Progenitor cell of endocrine pancreas (in vitro differentiated cells): Measurements from ENCODE around the gene HHIPL1. TPM values are rescaled to one million over a fixed set of nuclear protein-coding genes. Genes with fewer than 3 reads are reported as not detected.

ENCODE experiments used
- DNase-seq: peaks from one replicate; pipeline ENCODE4 v3.0.0; 2021; ENCODE audit warnings: low spot score; ENCODE audit not compliant: unreplicated experiment
- H3K27ac Mint-ChIP-seq: 2 replicates; pipeline ENCODE4 v1.8.0; 2021; ENCODE audit warnings: mild to moderate bottlenecking, moderate library complexity, mixed read lengths
- H3K27me3 Mint-ChIP-seq: 2 replicates; pipeline ENCODE4 v1.8.0; 2021; ENCODE audit warnings: mixed read lengths
- H3K36me3 Mint-ChIP-seq: 2 replicates; pipeline ENCODE4 v1.8.0; 2022; ENCODE audit warnings: mixed read lengths; ENCODE audit not compliant: insufficient read depth
- H3K4me1 Mint-ChIP-seq: 2 replicates; pipeline ENCODE4 v1.8.0; 2021; ENCODE audit warnings: low read depth, mixed read lengths
- H3K4me3 Mint-ChIP-seq: 2 replicates; pipeline ENCODE4 v1.8.0; 2021; ENCODE audit warnings: low read depth, mild to moderate bottlenecking, moderate library complexity, mixed read lengths
- H3K9me3 Mint-ChIP-seq: 2 replicates; pipeline ENCODE4 v1.8.0; 2021; ENCODE audit warnings: low read depth, mixed read lengths
- CTCF ChIP-seq: fragments of 200-600 bp; sonication (generic); IDR thresholded peaks from one replicate; pipeline ENCODE4 v1.5.0; 2021; ENCODE audit warnings: antibody characterized with exemption, mild to moderate bottlenecking; ENCODE audit not compliant: unreplicated experiment
- total RNA-seq: library from RNA; stranded (reverse); gene quantifications from 2 replicates; pipeline ENCODE4 v1.2.1, GENCODE V29; 2021

HHIPL1 gene
- total RNA-seq, 1 donor from 2014 or later, result 0.65 TPM

GRCh38 chr14:99667045-99667444 is 22.1 kb downstream of the HHIPL1 start:
- H3K9me3 Mint-ChIP-seq, result no peaks in the 10 kb centered on the region
- H3K36me3 Mint-ChIP-seq, result no peaks in the 10 kb centered on the region
- TF ChIP-seq CTCF, result no peak
- no peak overlapping the region for H3K4me3 Mint-ChIP-seq
- no peak for DNase-seq
- no peak overlapping the region for H3K27ac Mint-ChIP-seq
- peaks cover 36% of the 10 kb centered on the region for H3K27me3 Mint-ChIP-seq
- peaks cover 6% of the 10 kb centered on the region for H3K4me1 Mint-ChIP-seq

- Mint-ChIP-seq H3K4me3 (no peak overlapping the region), H3K9me3 (no peaks in the 10 kb centered on the region), H3K27me3 (peaks cover 31% of the 10 kb centered on the region), H3K27ac (no peak overlapping the region), H3K36me3 (no peaks in the 10 kb centered on the region), H3K4me1 (peaks cover 6% of the 10 kb centered on the region)
- DNase-seq, result no peak
- no peak for TF ChIP-seq CTCF
These were observed 22.9 kb downstream of the HHIPL1 start for GRCh38 chr14:99667821-99668220.

- no peaks in the 10 kb centered on the region for H3K9me3 Mint-ChIP-seq
These were observed 23.7 kb downstream of the HHIPL1 start for GRCh38 chr14:99668307-99669295.

GRCh38 chr14:99670361-99671234 is 25.7 kb downstream of the HHIPL1 start:
- Mint-ChIP-seq H3K27ac (no peak overlapping the region), H3K4me3 (no peak overlapping the region), H3K27me3 (peaks cover 23% of the 10 kb centered on the region), H3K36me3 (no peaks in the 10 kb centered on the region), H3K9me3 (no peaks in the 10 kb centered on the region), H3K4me1 (peaks cover 4% of the 10 kb centered on the region)
- no peak for TF ChIP-seq CTCF
- no peak for DNase-seq

More at GRCh38 chr14:99668307-99669295, 23.7 kb downstream of the HHIPL1 start:
- Mint-ChIP-seq H3K36me3 (no peaks in the 10 kb centered on the region), H3K4me3 (no peak overlapping the region), H3K27me3 (peaks cover 27% of the 10 kb centered on the region), H3K4me1 (peaks cover 6% of the 10 kb centered on the region), H3K27ac (peak overlapping the region; percentile 23)
- no peak for TF ChIP-seq CTCF
- no peak for DNase-seq
